Trophoblast cell (in vitro differentiated cells and primary cell): Measurements from ENCODE around the gene NIN.

Source experiments
- DNase-seq, 2 donors: peaks; one replicate each; pipeline ENCODE4 v3.0.0-alpha.2; 2016
- H2AFZ ChIP-seq: 2 replicates; pipeline ENCODE4 v1.6.1; 2013; ENCODE audit warnings: low read length, moderate library complexity, mild to moderate bottlenecking; ENCODE audit not compliant: insufficient read depth, poor library complexity
- H2AK5ac ChIP-seq: 2 replicates; pipeline ENCODE4 v1.6.1; 2013; ENCODE audit warnings: mild to moderate bottlenecking, low read length
- H2BK120ac ChIP-seq: 2 replicates; pipeline ENCODE4 v1.6.1; 2013; ENCODE audit warnings: low read length, mild to moderate bottlenecking, moderate library complexity; ENCODE audit not compliant: insufficient read depth, poor library complexity
- H2BK12ac ChIP-seq: 2 replicates; pipeline ENCODE4 v1.6.1; 2013; ENCODE audit warnings: mild to moderate bottlenecking, low read length, moderate library complexity
- H2BK5ac ChIP-seq: 2 replicates; pipeline ENCODE4 v1.6.1; 2013; ENCODE audit warnings: low read length, low read depth, moderate library complexity, mild to moderate bottlenecking; ENCODE audit not compliant: poor library complexity
- H3K14ac ChIP-seq: 2 replicates; pipeline ENCODE4 v1.6.1; 2013; ENCODE audit warnings: mild to moderate bottlenecking, low read length
- H3K18ac ChIP-seq: 2 replicates; pipeline ENCODE4 v1.6.1; 2013; ENCODE audit warnings: mild to moderate bottlenecking, low read length
- H3K23ac ChIP-seq: 2 replicates; pipeline ENCODE4 v1.6.1; 2013; ENCODE audit warnings: low read length
- H3K27ac ChIP-seq: 2 replicates; pipeline ENCODE4 v1.5.1; 2013; ENCODE audit warnings: low read depth, mild to moderate bottlenecking, inconsistent platforms, low read length, moderate library complexity
- H3K27me3 ChIP-seq: 2 replicates; pipeline ENCODE4 v1.6.1; 2013; ENCODE audit warnings: inconsistent platforms, mild to moderate bottlenecking, low read length, moderate library complexity; ENCODE audit not compliant: insufficient read depth
- H3K36me3 ChIP-seq, 2 experiments: 1 replicate in 1 of 2; 2 replicates in 1 of 2; pipeline ENCODE4 v1.6.1; 2013; ENCODE audit warnings: low read length in 2 of 2, mild to moderate bottlenecking in 2 of 2, moderate library complexity in 1 of 2; ENCODE audit not compliant: insufficient read depth in 2 of 2, control insufficient read depth in 1 of 2
- H3K4ac ChIP-seq: 2 replicates; pipeline ENCODE4 v1.6.1; 2013; ENCODE audit warnings: low read depth, mild to moderate bottlenecking, low read length, moderate library complexity
- H3K4me1 ChIP-seq, 2 experiments: 1 replicate in 1 of 2; 2 replicates in 1 of 2; pipeline ENCODE4 v1.6.1; 2013; ENCODE audit warnings: low read length in 2 of 2, mild to moderate bottlenecking in 2 of 2, moderate library complexity in 1 of 2; ENCODE audit not compliant: insufficient read depth in 2 of 2, control insufficient read depth in 1 of 2
- H3K4me2 ChIP-seq: 2 replicates; pipeline ENCODE4 v1.6.1; 2013; ENCODE audit warnings: inconsistent platforms, mild to moderate bottlenecking, low read length, moderate library complexity
- H3K4me3 ChIP-seq: 2 replicates; pipeline ENCODE4 v1.5.1; 2013; ENCODE audit warnings: mild to moderate bottlenecking, low read depth, low read length, inconsistent platforms
- H3K79me1 ChIP-seq: one replicate; pipeline ENCODE4 v1.6.1; 2013; ENCODE audit warnings: low read length
- H3K79me2 ChIP-seq: 2 replicates; pipeline ENCODE4 v1.6.1; 2013; ENCODE audit warnings: low read length, mild to moderate bottlenecking; ENCODE audit not compliant: control insufficient read depth, insufficient read depth, poor library complexity
- H3K9ac ChIP-seq: 2 replicates; pipeline ENCODE4 v1.6.1; 2013; ENCODE audit warnings: mild to moderate bottlenecking, low read length
- H3K9me3 ChIP-seq: 2 replicates; pipeline ENCODE4 v1.6.1; 2013; ENCODE audit warnings: low read depth, mild to moderate bottlenecking, control low read depth, inconsistent platforms, low read length; ENCODE audit not compliant: insufficient read depth
- H4K12ac ChIP-seq: 2 replicates; pipeline ENCODE4 v1.6.1; 2013; ENCODE audit warnings: low read depth, mild to moderate bottlenecking, low read length, moderate library complexity
- H4K8ac ChIP-seq: 2 replicates; pipeline ENCODE4 v1.6.1; 2013; ENCODE audit warnings: low read depth, mild to moderate bottlenecking, low read length, moderate library complexity
- H4K91ac ChIP-seq: one replicate; pipeline ENCODE4 v1.6.1; 2013; ENCODE audit warnings: low read depth, mild to moderate bottlenecking, low read length, moderate library complexity
- WGBS: extraction: QIAGEN DNeasy Blood & Tissue Kit; methylation state at CpG from one replicate; pipeline ENCODE4 v1.1.7; 2013; ENCODE audit warnings: missing lambda C conversion rate; ENCODE audit not compliant: insufficient read length, insufficient coverage; ENCODE audit errors: extremely low coverage; 5-methylcytosine and 5-hydroxymethylcytosine counted together

NIN gene

DNA sequence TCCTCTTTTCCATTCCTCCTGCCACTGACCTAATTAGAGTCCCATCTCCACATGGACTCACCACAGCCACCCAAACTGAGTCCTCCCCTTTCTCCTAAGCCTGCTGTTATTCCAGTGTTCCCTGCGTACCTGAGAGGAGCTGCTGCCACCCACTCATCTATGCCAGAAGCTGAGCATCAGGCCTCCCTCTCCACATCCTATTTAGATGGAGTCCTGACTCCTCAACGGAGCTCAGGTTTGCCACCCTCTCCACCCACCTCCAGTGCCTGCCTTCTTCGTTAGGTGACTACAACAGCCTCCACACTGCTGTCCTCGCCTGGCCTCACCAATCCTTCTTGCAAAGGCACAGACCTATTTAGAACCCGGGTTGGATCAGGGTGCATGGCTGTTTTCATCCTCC lies 25.7 kb upstream of the NIN start:
- Histone ChIP-seq H3K9me3 (no peaks in the 10 kb centered on the region), H2BK5ac (no peak overlapping the region), H3K79me2 (no peaks in the 10 kb centered on the region), H4K91ac (no peak overlapping the region), H3K4me1 (peaks cover under 1 to 2% of the 10 kb centered on the region in 2 experiments), H3K4me3 (no peak overlapping the region), H3K27me3 (no peaks in the 10 kb centered on the region), H3K27ac (no peak overlapping the region), H2BK12ac (no peak overlapping the region), H3K18ac (no peak overlapping the region), H4K12ac (no peak overlapping the region), H2AK5ac (no peak overlapping the region), H2AFZ (no peak overlapping the region), H3K9ac (no peak overlapping the region), H3K14ac (no peak overlapping the region), H3K79me1 (no peaks in the 10 kb centered on the region), H3K36me3 (no peaks in the 10 kb centered on the region), H2BK120ac (no peak overlapping the region), H3K4ac (no peak overlapping the region), H4K8ac (no peak overlapping the region), H3K4me2 (no peak overlapping the region), H3K23ac (no peak overlapping the region)
- WGBS = no CpG with 5 or more reads among the region's 5 CpGs
- no peak for DNase-seq

DNA sequence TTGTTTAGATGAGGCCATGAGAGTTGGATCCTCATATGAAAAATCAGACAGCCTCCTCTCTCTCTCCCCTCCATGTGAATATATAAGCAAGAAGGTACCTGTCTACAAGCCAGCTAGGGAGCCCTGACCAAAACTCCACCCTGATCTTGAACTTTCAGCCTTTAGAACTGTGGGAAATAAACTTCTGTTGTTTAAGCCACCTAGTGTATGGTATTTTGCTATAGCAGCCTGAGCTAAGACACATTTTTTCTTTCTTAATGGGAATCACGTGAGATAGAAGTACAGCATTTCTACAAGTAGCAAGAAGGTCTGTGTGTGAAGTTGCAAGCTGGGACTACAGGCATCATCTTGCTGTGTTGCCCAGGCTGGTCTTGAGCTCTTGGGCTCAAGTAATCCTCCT lies 24.6 kb upstream of the NIN start:
- H3K4me1 ChIP-seq = no peaks in the 10 kb centered on the region
- no peaks in the 10 kb centered on the region for H3K79me1 ChIP-seq
- H4K8ac ChIP-seq = no peak overlapping the region
- no peak overlapping the region for H3K23ac ChIP-seq
- no peak overlapping the region for H3K4me2 ChIP-seq
- no peak overlapping the region for H3K9ac ChIP-seq
- H3K4me3 ChIP-seq = no peak overlapping the region
- no peak overlapping the region for H4K91ac ChIP-seq
- no peaks in the 10 kb centered on the region for H3K36me3 ChIP-seq
- H3K27ac ChIP-seq = no peak overlapping the region
- no peak overlapping the region for H4K12ac ChIP-seq
- H3K18ac ChIP-seq = no peak overlapping the region
- no peak overlapping the region for H2BK12ac ChIP-seq
- no peak overlapping the region for H3K4ac ChIP-seq
- H3K79me2 ChIP-seq = no peaks in the 10 kb centered on the region
- DNase-seq = peak in 1 of 2 donors; percentile 77
- no peak overlapping the region for H3K14ac ChIP-seq
- H3K9me3 ChIP-seq = no peaks in the 10 kb centered on the region
- H3K27me3 ChIP-seq = no peaks in the 10 kb centered on the region
- no peak overlapping the region for H2BK120ac ChIP-seq
- no peak overlapping the region for H2BK5ac ChIP-seq
- no peak overlapping the region for H2AFZ ChIP-seq
- H2AK5ac ChIP-seq = no peak overlapping the region
- no CpG with 5 or more reads among the region's 1 CpG for WGBS

DNA sequence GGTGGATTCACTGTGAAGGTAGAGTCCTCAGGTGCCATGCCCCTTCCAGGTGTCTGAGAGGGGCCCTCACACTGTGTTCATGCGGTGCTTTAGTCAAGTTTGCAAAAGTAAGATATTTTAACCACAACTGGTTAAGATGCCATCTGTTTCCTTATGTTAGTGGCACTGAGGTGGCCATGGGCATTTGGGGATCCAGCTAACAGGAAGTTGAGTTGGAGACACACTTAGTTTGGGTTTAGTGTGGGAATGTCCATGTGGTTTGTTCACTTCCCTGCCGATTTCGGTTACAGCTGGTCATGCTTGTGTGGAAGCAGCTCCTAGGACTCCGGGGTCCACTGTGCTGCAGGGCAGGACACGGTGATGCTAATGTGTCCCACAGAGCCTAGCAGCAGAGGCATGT lies 23.6 kb upstream of the NIN start:
- Histone ChIP-seq H3K36me3 (no peaks in the 10 kb centered on the region), H4K91ac (no peak overlapping the region), H3K27me3 (no peaks in the 10 kb centered on the region), H3K9ac (no peak overlapping the region), H3K79me2 (no peaks in the 10 kb centered on the region), H3K9me3 (no peaks in the 10 kb centered on the region), H2BK5ac (no peak overlapping the region), H3K79me1 (no peaks in the 10 kb centered on the region), H2AFZ (no peak overlapping the region), H4K8ac (no peak overlapping the region), H4K12ac (no peak overlapping the region), H3K4me1 (no peaks in the 10 kb centered on the region), H2BK12ac (no peak overlapping the region), H3K27ac (no peak overlapping the region), H3K4ac (no peak overlapping the region), H3K18ac (no peak overlapping the region), H3K14ac (no peak overlapping the region), H3K23ac (no peak overlapping the region), H3K4me3 (no peak overlapping the region), H2AK5ac (no peak overlapping the region), H2BK120ac (no peak overlapping the region), H3K4me2 (no peak overlapping the region)
- WGBS = no CpG with 5 or more reads among the region's 5 CpGs
- DNase-seq = no peak

GRCh38 chr14:50853891-50854290 lies 22.9 kb upstream of the NIN start:
- Histone ChIP-seq H3K4ac (no peak overlapping the region), H3K4me2 (no peak overlapping the region), H3K23ac (no peak overlapping the region), H2BK120ac (no peak overlapping the region), H3K79me1 (no peaks in the 10 kb centered on the region), H3K27me3 (no peaks in the 10 kb centered on the region), H3K18ac (no peak overlapping the region), H3K14ac (no peak overlapping the region), H3K27ac (no peak overlapping the region), H4K91ac (no peak overlapping the region), H3K36me3 (no peaks in the 10 kb centered on the region), H4K12ac (no peak overlapping the region), H3K9me3 (no peaks in the 10 kb centered on the region), H3K79me2 (no peaks in the 10 kb centered on the region), H2AFZ (no peak overlapping the region), H4K8ac (no peak overlapping the region), H3K4me3 (no peak overlapping the region), H2BK12ac (no peak overlapping the region), H3K4me1 (no peaks in the 10 kb centered on the region), H2BK5ac (no peak overlapping the region), H3K9ac (no peak overlapping the region), H2AK5ac (no peak overlapping the region)
- DNase-seq = peak; percentile 43 to 76
